ENCODE measurements around the gene EIF3A.
"Not testable (repeated sequence)": the region's sequence is repeated elsewhere in the genome, so short reads cannot be mapped to it uniquely, and the experiment has no call there.

DNA sequence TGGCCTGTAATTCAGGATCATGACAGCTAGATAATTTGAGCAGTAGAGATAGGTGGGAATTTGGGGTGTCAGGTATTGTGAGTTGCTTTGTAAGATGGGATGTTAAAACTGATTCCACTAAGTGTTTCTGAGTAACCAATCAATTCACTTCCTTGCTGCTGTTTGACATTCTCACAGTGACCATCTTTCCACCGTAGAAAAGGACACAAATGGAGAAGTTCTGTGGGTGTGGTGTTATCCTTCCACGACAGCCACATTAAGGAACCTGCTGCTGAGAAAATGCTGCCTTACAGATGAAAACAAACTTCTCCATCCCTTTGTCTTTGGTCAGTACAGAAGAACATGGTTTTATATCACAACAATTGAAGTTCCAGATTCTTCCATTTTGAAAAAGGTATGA lies 27.2 kb upstream of the EIF3A start:
- not testable (repeated sequence) for TF ChIP-seq EZH2 (IDR thresholded peaks at IDR 0.05; ENCODE audit: insufficient read depth, low read length)
- TF ChIP-seq, protein P1, sequence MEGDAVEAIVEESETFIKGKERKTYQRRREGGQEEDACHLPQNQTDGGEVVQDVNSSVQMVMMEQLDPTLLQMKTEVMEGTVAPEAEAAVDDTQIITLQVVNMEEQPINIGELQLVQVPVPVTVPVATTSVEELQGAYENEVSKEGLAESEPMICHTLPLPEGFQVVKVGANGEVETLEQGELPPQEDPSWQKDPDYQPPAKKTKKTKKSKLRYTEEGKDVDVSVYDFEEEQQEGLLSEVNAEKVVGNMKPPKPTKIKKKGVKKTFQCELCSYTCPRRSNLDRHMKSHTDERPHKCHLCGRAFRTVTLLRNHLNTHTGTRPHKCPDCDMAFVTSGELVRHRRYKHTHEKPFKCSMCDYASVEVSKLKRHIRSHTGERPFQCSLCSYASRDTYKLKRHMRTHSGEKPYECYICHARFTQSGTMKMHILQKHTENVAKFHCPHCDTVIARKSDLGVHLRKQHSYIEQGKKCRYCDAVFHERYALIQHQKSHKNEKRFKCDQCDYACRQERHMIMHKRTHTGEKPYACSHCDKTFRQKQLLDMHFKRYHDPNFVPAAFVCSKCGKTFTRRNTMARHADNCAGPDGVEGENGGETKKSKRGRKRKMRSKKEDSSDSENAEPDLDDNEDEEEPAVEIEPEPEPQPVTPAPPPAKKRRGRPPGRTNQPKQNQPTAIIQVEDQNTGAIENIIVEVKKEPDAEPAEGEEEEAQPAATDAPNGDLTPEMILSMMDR (IDR thresholded peaks at IDR 0.05; ENCODE audit: insufficient read depth, low read depth, low read length) = not testable (repeated sequence)

Measured in astrocyte (in vitro differentiated cells and primary cell).